HL-60 (cell line): ENCODE measurements around the gene CALHM5.

Experiments
- DNase-seq, 2 experiments: peaks; one replicate each; pipeline ENCODE4 v3.0.0-alpha.2; 2010 to 2020; ENCODE audit warnings: low read depth in 1 of 2, low spot score in 1 of 2
- H3K27ac ChIP-seq: fragments of 250-450 bp; sonication (Bioruptor Pico); replicated peaks from 2 replicates; pipeline ENCODE4 v1.5.1; 2020; ENCODE audit warnings: mild to moderate bottlenecking, moderate library complexity
- H3K27me3 ChIP-seq: fragments of 250-450 bp; sonication (Bioruptor Pico); 2 replicates; pipeline ENCODE4 v1.5.1; 2021; ENCODE audit warnings: mild to moderate bottlenecking, moderate library complexity; ENCODE audit not compliant: insufficient read depth, poor library complexity, severe bottlenecking
- H3K4me3 ChIP-seq: replicated peaks from 2 replicates; pipeline ENCODE4 v1.5.1; 2011; ENCODE audit warnings: mild to moderate bottlenecking, control low read depth, low read length; ENCODE audit not compliant: insufficient read depth
- GABPA ChIP-seq: IDR thresholded peaks from 2 replicates; pipeline ENCODE4 v1.6.1; 2012; ENCODE audit warnings: low read depth
- POLR2AphosphoS5 ChIP-seq: IDR thresholded peaks from 2 replicates; pipeline ENCODE4 v1.6.1; 2012; ENCODE audit warnings: low read depth
- REST ChIP-seq: IDR thresholded peaks from 2 replicates; pipeline ENCODE4 v1.6.1; 2012; ENCODE audit warnings: low read depth; ENCODE audit not compliant: insufficient replicate concordance
- SPI1 ChIP-seq: IDR thresholded peaks from 2 replicates; pipeline ENCODE4 v1.6.1; 2012; ENCODE audit warnings: low read depth, mild to moderate bottlenecking, borderline replicate concordance
- TF ChIP-seq, protein P1 (sequence below): IDR thresholded peaks from one replicate; pipeline ENCODE4 v1.5.1; 2011; ENCODE audit warnings: low read length, control low read depth, inconsistent platforms; ENCODE audit not compliant: insufficient read depth

The CALHM5 gene

DNA sequence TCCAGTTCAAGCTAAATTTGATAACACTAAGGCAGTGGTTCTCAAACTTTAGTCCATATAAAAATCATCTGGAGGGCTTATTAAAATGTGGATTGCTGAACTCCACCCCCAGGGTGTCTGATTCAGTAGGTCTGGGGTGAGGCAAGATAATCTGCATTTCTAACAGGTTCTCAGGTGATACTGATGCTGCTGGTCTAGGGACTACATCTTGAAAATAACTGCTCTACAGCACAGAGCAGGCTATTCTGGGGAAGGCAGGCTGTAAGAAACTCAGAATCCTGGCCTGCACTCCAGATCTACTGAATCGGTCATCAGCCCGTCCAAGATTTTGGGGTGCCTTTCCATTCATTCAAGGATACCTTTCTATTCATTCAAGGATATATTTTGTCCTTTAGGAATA lies 11.5 kb downstream of the CALHM5 start:
- no peaks in the 10 kb centered on the region for H3K27me3 ChIP-seq
- no peak for DNase-seq
- H3K27ac ChIP-seq = no peak overlapping the region
- H3K4me3 ChIP-seq = no peak overlapping the region
- TF ChIP-seq REST (no peak), POLR2AphosphoS5 (no peak), SPI1 (no peak), GABPA (no peak)
- TF ChIP-seq, protein P1, sequence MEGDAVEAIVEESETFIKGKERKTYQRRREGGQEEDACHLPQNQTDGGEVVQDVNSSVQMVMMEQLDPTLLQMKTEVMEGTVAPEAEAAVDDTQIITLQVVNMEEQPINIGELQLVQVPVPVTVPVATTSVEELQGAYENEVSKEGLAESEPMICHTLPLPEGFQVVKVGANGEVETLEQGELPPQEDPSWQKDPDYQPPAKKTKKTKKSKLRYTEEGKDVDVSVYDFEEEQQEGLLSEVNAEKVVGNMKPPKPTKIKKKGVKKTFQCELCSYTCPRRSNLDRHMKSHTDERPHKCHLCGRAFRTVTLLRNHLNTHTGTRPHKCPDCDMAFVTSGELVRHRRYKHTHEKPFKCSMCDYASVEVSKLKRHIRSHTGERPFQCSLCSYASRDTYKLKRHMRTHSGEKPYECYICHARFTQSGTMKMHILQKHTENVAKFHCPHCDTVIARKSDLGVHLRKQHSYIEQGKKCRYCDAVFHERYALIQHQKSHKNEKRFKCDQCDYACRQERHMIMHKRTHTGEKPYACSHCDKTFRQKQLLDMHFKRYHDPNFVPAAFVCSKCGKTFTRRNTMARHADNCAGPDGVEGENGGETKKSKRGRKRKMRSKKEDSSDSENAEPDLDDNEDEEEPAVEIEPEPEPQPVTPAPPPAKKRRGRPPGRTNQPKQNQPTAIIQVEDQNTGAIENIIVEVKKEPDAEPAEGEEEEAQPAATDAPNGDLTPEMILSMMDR = no peak

GRCh38 chr6:116524236-116524635 lies 12.8 kb downstream of the CALHM5 start:
- no peak for DNase-seq
- no peak for TF ChIP-seq POLR2AphosphoS5
- no peak for TF ChIP-seq GABPA
- no peak for TF ChIP-seq SPI1
- TF ChIP-seq REST = no peak
- TF ChIP-seq, protein P1 = no peak
- H3K4me3 ChIP-seq = no peak overlapping the region
- H3K27ac ChIP-seq = no peak overlapping the region
- no peaks in the 10 kb centered on the region for H3K27me3 ChIP-seq

- Histone ChIP-seq H3K27ac (no peak overlapping the region), H3K27me3 (no peaks in the 10 kb centered on the region), H3K4me3 (no peak overlapping the region)
- TF ChIP-seq REST (no peak), SPI1 (no peak), POLR2AphosphoS5 (no peak), GABPA (no peak)
- TF ChIP-seq, protein P1 = no peak
- DNase-seq = no peak
Measured at GRCh38 chr6:116528133-116528532, 16.7 kb downstream of the CALHM5 start.
